SK-N-SH (cell line): ENCODE measurements around the gene RAB7B. TPM values are rescaled to one million over a fixed set of nuclear protein-coding genes. Genes with fewer than 3 reads are reported as not detected.

ENCODE experiments used
- CTCF ChIA-PET: fragments of 300-600, 350-600 bp; formaldehyde crosslinking; extraction: SDS; loops from one replicate; lab custom pipeline; 2021; lab: Yijun Ruan, JAX
- POLR2A ChIA-PET: fragments of 350-600 bp; sonication (Branson Sonifier 250); formaldehyde crosslinking; extraction: SDS; loops from one replicate; lab custom pipeline; 2020; ENCODE audit warnings: antibody characterized with exemption, inconsistent platforms; lab: Yijun Ruan, JAX
- DNase-seq: peaks from one replicate; pipeline ENCODE4 v3.0.0; 2012
- H2AFZ ChIP-seq: fragments of 200-600 bp; sonication (generic); 2 replicates; pipeline ENCODE4 v1.8.1; 2016; ENCODE audit warnings: antibody characterized with exemption, mild to moderate bottlenecking, low read depth
- H3F3A ChIP-seq: fragments of 200-600 bp; sonication (generic); replicated peaks from 2 replicates; pipeline ENCODE3; 2016; ENCODE audit warnings: antibody characterized with exemption, mild to moderate bottlenecking; ENCODE audit not compliant: insufficient read depth
- H3K27ac ChIP-seq, 2 experiments: fragments of 200-500 bp in 1 of 2; fragments of 200-600 bp in 1 of 2; sonication (Bioruptor generic) in 1 of 2; sonication (generic), shearing (Covaris generic) in 1 of 2; 2 replicates each; pipeline versions ENCODE4 v1.5.1 to v1.6.1; 2014 to 2016; ENCODE audit warnings: low read depth in 2 of 2, inconsistent platforms in 1 of 2, low read length in 1 of 2, mild to moderate bottlenecking in 1 of 2, mixed read lengths in 1 of 2
- H3K27me3 ChIP-seq: fragments of 200-600 bp; sonication (generic), shearing (Covaris generic); 2 replicates; pipeline ENCODE4 v1.6.1; 2016; ENCODE audit warnings: mixed run types; ENCODE audit not compliant: insufficient read depth
- H3K36me3 ChIP-seq, 2 experiments: fragments of 200-500 bp in 1 of 2; fragments of 200-600 bp in 1 of 2; sonication (Bioruptor generic) in 1 of 2; sonication (generic) in 1 of 2; replicated peaks in 1 of 2; 2 replicates each; pipeline versions ENCODE3 to v1.5.1; 2014 to 2016; ENCODE audit warnings: low read length in 1 of 2, mild to moderate bottlenecking in 1 of 2; ENCODE audit not compliant: insufficient read depth in 2 of 2, control insufficient read depth in 1 of 2
- H3K4me1 ChIP-seq, 2 experiments: fragments of 200-500 bp in 1 of 2; fragments of 200-600 bp in 1 of 2; sonication (Bioruptor generic) in 1 of 2; sonication (generic), shearing (Covaris generic) in 1 of 2; 2 replicates each; pipeline versions ENCODE4 v1.5.1 to v1.6.1; 2014 to 2016; ENCODE audit warnings: low read depth in 1 of 2, low read length in 1 of 2, mixed run types in 1 of 2; ENCODE audit not compliant: insufficient read depth in 2 of 2, control insufficient read depth in 1 of 2
- H3K4me2 ChIP-seq: fragments of 200-600 bp; sonication (generic), shearing (Covaris generic); 2 replicates; pipeline ENCODE4 v1.6.1; 2017; ENCODE audit warnings: mixed run types
- H3K4me3 ChIP-seq, 2 experiments: fragments of 200-500 bp in 1 of 2; fragments of 200-600 bp in 1 of 2; sonication (Bioruptor generic) in 1 of 2; sonication (generic), shearing (Covaris generic) in 1 of 2; 2 replicates each; pipeline versions ENCODE4 v1.5.1 to v1.8.1; 2014 to 2016; ENCODE audit warnings: low read depth in 2 of 2, inconsistent platforms in 1 of 2, low read length in 1 of 2, mild to moderate bottlenecking in 1 of 2, mixed read lengths in 1 of 2, moderate library complexity in 1 of 2
- H3K79me2 ChIP-seq: fragments of 200-600 bp; sonication (generic); 2 replicates; pipeline ENCODE4 v1.8.1; 2017; ENCODE audit warnings: mild to moderate bottlenecking; ENCODE audit not compliant: insufficient read depth
- H3K9ac ChIP-seq: fragments of 200-600 bp; sonication (generic); 2 replicates; pipeline ENCODE4 v1.6.1; 2017; ENCODE audit warnings: mixed run types
- H3K9me2 ChIP-seq: fragments of 200-600 bp; sonication (generic); 2 replicates; pipeline ENCODE4 v1.6.1; 2017; ENCODE audit warnings: mixed run types
- H3K9me3 ChIP-seq: fragments of 200-600 bp; sonication (generic); 2 replicates; pipeline ENCODE4 v1.6.1; 2017; ENCODE audit warnings: mixed run types, mild to moderate bottlenecking, moderate library complexity
- H4K20me1 ChIP-seq: fragments of 200-600 bp; sonication (generic); 2 replicates; pipeline ENCODE4 v1.6.1; 2017; ENCODE audit warnings: mild to moderate bottlenecking, mixed run types; ENCODE audit not compliant: insufficient read depth
- ELF1 ChIP-seq: IDR thresholded peaks from 2 replicates; pipeline ENCODE4 v1.4.0; 2012
- EZH2phosphoT487 ChIP-seq: fragments of 200-600 bp; sonication (generic); IDR thresholded peaks from 2 replicates; pipeline ENCODE4 v1.6.1; 2017; ENCODE audit warnings: low read depth, mixed run types, mild to moderate bottlenecking, antibody characterized with exemption, moderate library complexity, borderline replicate concordance
- FOSL2 ChIP-seq: IDR thresholded peaks from 2 replicates; pipeline ENCODE4 v1.4.0; 2012; ENCODE audit warnings: low read depth, mild to moderate bottlenecking, moderate library complexity, borderline replicate concordance
- GATA2 ChIP-seq: sonication (generic); formaldehyde crosslinking; IDR thresholded peaks from 2 replicates; pipeline ENCODE4 v1.5.0; 2020; ENCODE audit warnings: mild to moderate bottlenecking, missing genetic modification reagents
- IRF3 ChIP-seq: fragments of 150-350 bp; IDR thresholded peaks from 2 replicates; pipeline ENCODE4 v1.6.1; 2016; ENCODE audit warnings: mild to moderate bottlenecking, low read depth, low read length
- JUND ChIP-seq: IDR thresholded peaks from 2 replicates; pipeline ENCODE4 v1.4.0; 2012
- MEF2A ChIP-seq: IDR thresholded peaks from 2 replicates; pipeline ENCODE4 v1.4.0; 2012; ENCODE audit warnings: low read depth, borderline replicate concordance
- MXI1 ChIP-seq: IDR thresholded peaks from 2 replicates; pipeline ENCODE4 v1.6.1; 2012; ENCODE audit warnings: mild to moderate bottlenecking, low read depth, low read length, improper control_type of control experiment
- NFIC ChIP-seq: IDR thresholded peaks from 2 replicates; pipeline ENCODE4 v1.4.0; 2012; ENCODE audit warnings: borderline replicate concordance
- POLR2AphosphoS5 ChIP-seq: IDR thresholded peaks from 2 replicates; pipeline ENCODE4 v1.6.1; 2012; ENCODE audit warnings: low read depth, low read length
- RAD21 ChIP-seq: IDR thresholded peaks from 2 replicates; pipeline ENCODE4 v1.6.1; 2012; ENCODE audit warnings: mild to moderate bottlenecking, low read length
- REST ChIP-seq: IDR thresholded peaks from 2 replicates; pipeline ENCODE4 v1.6.1; 2012; ENCODE audit warnings: mild to moderate bottlenecking, low read depth, low read length, moderate library complexity
- RFX5 ChIP-seq: IDR thresholded peaks from 2 replicates; pipeline ENCODE4 v1.6.1; 2012; ENCODE audit warnings: mild to moderate bottlenecking, improper control_type of control experiment, low read length
- TCF12 ChIP-seq: IDR thresholded peaks from 2 replicates; pipeline ENCODE4 v1.4.0; 2012
- TEAD4 ChIP-seq: IDR thresholded peaks from 2 replicates; pipeline ENCODE4 v1.4.0; 2012; ENCODE audit warnings: mild to moderate bottlenecking, borderline replicate concordance; ENCODE audit not compliant: insufficient read depth
- USF2 ChIP-seq: fragments of 150-350 bp; IDR thresholded peaks from 2 replicates; pipeline ENCODE4 v1.6.1; 2017; ENCODE audit warnings: antibody characterized with exemption, low read length, low read depth, borderline replicate concordance
- ZBTB33 ChIP-seq: IDR thresholded peaks from 2 replicates; pipeline ENCODE4 v1.4.0; 2012; ENCODE audit warnings: low read depth, borderline replicate concordance
- WGBS: methylation state at CpG from one replicate; pipeline ENCODE4 v1.1.6; 2017; ENCODE audit warnings: low lambda C conversion rate; 5-methylcytosine and 5-hydroxymethylcytosine counted together
- polyA plus RNA-seq, 3 experiments: library from polyadenylated mRNA; depleted of rRNA; stranded (reverse); fragments of >200 nt; gene quantifications; 2 replicates each; pipeline ENCODE4 v1.2.3, GENCODE V29; 2012

The RAB7B gene
- polyA plus RNA-seq, 1 of the 3 experiments (the other 2 are of a cell fraction), result 0.15 TPM

GRCh38 chr1:206050655-206051235, 47.5 kb upstream of the RAB7B start:
- Histone ChIP-seq H3K36me3 (no peaks in the 10 kb centered on the region), H3K9ac (no peak overlapping the region), H2AFZ (no peak overlapping the region), H3K27me3 (peaks cover 11% of the 10 kb centered on the region; the same call in 1 of the 2 replicates), H4K20me1 (no peaks in the 10 kb centered on the region), H3K4me2 (no peak overlapping the region), H3K27ac (no peak overlapping the region), H3K79me2 (no peaks in the 10 kb centered on the region), H3K9me3 (peaks cover 6% of the 10 kb centered on the region; the same call in 1 of the 2 replicates), H3F3A (no peaks in the 10 kb centered on the region), H3K4me1 (no peaks in the 10 kb centered on the region), H3K9me2 (no peaks in the 10 kb centered on the region), H3K4me3 (no peak overlapping the region)
- CTCF ChIA-PET, result interaction anchor here (1.5 kb wide), 1 partner anchor 73 kb away, joined by 6 read pairs; no protein-coding TSS in a partner anchor
- no peak for DNase-seq
- POLR2A ChIA-PET, result no interaction called here
- WGBS, result 71% methylated on average over 6 of the region's 6 CpGs
- TF ChIP-seq RAD21 (no peak), IRF3 (no peak), EZH2phosphoT487 (no peak), TEAD4 (no peak), ZBTB33 (no peak), JUND (no peak), ELF1 (no peak), MEF2A (no peak), NFIC (no peak), TCF12 (no peak), POLR2AphosphoS5 (no peak), MXI1 (no peak), RFX5 (no peak), FOSL2 (no peak), USF2 (no peak), GATA2 (CRISPR knock-in tag) (no peak), REST (no peak)
